ENCODE measurements around the gene CNOT8.

DNA sequence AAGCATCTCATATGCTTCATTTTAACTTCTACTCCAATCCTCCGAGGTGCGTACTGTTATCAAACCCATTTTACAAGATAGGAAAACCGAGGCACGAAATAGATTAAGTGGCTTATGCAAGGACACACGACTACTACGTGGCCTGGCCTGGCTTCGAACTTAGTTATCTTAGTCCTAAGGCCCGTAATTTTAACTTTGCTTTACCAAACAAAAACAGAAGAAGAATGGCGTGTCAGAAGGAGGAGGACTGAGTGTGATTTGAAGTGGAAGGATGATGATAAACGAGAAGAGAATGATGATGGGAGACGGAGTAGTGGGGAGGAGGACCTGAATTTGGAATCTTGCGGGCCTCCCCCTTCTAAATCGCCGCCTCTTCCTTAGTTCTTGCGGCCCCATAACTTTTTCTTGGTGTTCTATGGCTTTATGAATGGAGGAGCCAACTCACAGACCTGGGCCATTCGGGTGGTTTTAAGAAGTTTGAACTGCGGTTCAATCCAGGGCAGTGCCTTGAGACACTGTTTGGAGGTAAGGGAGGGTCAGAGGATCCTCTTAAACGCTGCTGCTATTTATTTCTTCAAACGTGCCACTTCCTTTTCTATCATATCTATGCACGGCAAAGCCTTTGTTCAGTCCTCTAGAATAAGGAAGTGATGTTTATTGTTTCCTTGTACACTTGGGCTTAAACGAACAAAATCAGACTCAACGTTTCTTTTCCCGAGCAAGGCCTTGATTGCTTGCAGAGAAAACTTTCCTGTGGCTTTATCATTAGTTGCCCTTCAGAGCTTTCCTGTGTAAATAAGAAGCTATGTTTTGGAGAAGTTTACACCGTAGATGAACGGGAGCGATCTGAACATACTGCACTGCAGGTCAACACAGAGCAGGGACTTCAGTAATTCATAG, 795 bp downstream of the CNOT8 start:
- TF ChIP-seq EZH2phosphoT487 (IDR thresholded peaks at IDR 0.05; ENCODE audit: borderline replicate concordance, low read depth, low read length), result no peak
- no peak for TF ChIP-seq CTCF (conservative IDR thresholded peaks at IDR 0.05; ENCODE audit: low read length)

Measured in OCI-LY7 (cell line).